Effector memory CD8-positive, alpha-beta T cell (primary cell): ENCODE results near the gene HDAC7.

Experiments
- ATAC-seq: fragments of 150-1000 bp; cut with Tn5 transposase; replicated peaks from 2 replicates; pipeline ENCODE4 v1.10.0; 2021; ENCODE audit warnings: mild to moderate bottlenecking, moderate library complexity
- DNase-seq, 3 experiments: peaks; one replicate each; pipeline ENCODE4 v3.0.0; 2021
- H3K27ac Mint-ChIP-seq, 2 donors: one replicate each; pipeline ENCODE4 v1.8.0; 2022; ENCODE audit warnings: mild to moderate bottlenecking in 2 of 2, mixed read lengths in 2 of 2, moderate library complexity in 2 of 2
- H3K27me3 Mint-ChIP-seq, 2 donors: one replicate each; pipeline ENCODE4 v1.8.0; 2022; ENCODE audit warnings: mixed read lengths in 2 of 2
- H3K36me3 Mint-ChIP-seq: one replicate; pipeline ENCODE4 v1.8.0; 2022; ENCODE audit warnings: mild to moderate bottlenecking, moderate library complexity, mixed read lengths; ENCODE audit not compliant: insufficient read depth
- H3K4me1 Mint-ChIP-seq, 2 donors: one replicate each; pipeline ENCODE4 v1.8.0; 2022; ENCODE audit warnings: low read depth in 2 of 2, mixed read lengths in 2 of 2
- H3K4me3 Mint-ChIP-seq, 2 donors: one replicate each; pipeline ENCODE4 v1.8.0; 2022; ENCODE audit warnings: mild to moderate bottlenecking in 2 of 2, mixed read lengths in 2 of 2, moderate library complexity in 2 of 2
- H3K9me3 Mint-ChIP-seq, 2 donors: one replicate each; pipeline ENCODE4 v1.8.0; 2022; ENCODE audit warnings: mixed read lengths in 2 of 2

HDAC7 gene

GRCh38 chr12:47777741-47778558, 41.8 kb downstream of the HDAC7 start:
- no peak for ATAC-seq
- Mint-ChIP-seq H3K4me1 (peaks cover 18 to 19% of the 10 kb centered on the region in 2 donors), H3K9me3 (no peaks in the 10 kb centered on the region), H3K27me3 (no peaks in the 10 kb centered on the region), H3K27ac (no peak overlapping the region), H3K4me3 (no peak overlapping the region), H3K36me3 (peaks cover 8% of the 10 kb centered on the region)
- no peak for DNase-seq

DNA sequence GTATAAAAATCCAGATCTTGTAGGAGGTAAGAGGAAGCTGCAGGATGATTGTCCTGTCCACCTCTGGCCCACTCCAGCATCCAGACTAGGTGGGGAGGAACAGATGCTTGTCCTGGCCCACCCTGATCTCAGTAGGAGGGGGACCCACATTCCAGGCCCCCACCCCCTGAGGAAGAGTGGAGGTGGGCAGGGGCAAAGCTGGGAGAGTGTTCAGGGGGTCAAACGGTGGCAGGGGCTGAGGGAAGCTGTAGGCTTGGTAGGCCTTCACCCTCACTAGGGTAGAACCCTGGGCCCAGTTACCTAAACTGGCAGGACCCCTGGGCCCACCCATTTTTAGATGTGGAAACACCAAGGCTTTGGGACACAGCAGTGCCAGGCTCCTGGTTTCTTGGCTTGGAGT, 42.6 kb downstream of the HDAC7 start:
- DNase-seq (no peak), ATAC-seq (no peak)
- Mint-ChIP-seq H3K27ac (no peak overlapping the region), H3K27me3 (no peaks in the 10 kb centered on the region), H3K9me3 (no peaks in the 10 kb centered on the region), H3K4me1 (peaks cover 18% of the 10 kb centered on the region in 2 donors), H3K4me3 (no peak overlapping the region), H3K36me3 (peaks cover 16% of the 10 kb centered on the region)

- H3K36me3 Mint-ChIP-seq: peaks cover 17% of the 10 kb centered on the region
- DNase-seq (no peak), ATAC-seq (no peak)
- no peak overlapping the region for H3K4me3 Mint-ChIP-seq
- no peak overlapping the region for H3K27ac Mint-ChIP-seq
- H3K9me3 Mint-ChIP-seq: no peaks in the 10 kb centered on the region
- H3K4me1 Mint-ChIP-seq: peaks cover 17 to 20% of the 10 kb centered on the region in 2 donors
- H3K27me3 Mint-ChIP-seq: no peaks in the 10 kb centered on the region
Observed at GRCh38 chr12:47776471-47777143, 43.1 kb downstream of the HDAC7 start.

DNA sequence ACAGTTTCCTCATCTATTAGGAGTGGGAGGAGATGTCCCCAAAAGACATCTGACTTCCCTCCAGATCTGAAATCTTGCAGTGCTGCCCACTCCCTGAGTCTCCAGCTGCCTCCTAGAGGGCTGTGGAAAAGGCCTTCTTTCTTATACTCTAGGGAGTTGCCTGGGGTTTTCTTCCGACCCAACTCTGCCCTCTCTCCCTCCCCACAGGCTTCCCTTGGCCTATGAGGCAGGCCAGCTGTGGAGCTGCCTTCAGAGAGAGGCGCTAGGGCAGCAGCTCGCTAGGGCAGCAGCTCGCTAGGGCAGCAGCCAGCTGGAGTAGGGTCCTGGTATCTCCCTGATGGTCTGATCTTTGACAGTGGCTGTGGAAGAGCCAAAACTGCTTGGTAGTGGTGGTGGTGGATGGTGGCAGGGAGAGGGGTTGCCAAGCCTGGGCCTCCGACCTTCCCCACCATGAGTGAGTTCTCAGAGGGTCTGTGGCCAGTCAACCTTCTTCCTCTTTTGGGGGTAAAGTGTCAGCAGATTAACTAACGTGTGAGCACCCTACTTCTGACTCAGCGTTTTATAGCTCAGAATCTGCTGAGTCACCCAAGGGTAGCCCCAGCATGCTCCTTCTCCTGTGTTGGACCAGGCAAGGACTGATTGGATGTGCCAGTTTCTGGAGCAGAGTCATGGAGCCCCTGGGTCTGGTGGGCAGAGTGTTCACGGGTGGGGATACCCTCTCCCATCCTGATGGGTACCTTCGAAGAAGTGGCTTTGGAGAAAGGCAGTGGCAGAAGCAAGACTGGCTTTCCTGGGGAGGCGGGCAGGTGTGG, 44.4 kb downstream of the HDAC7 start:
- DNase-seq (no peak), ATAC-seq (no peak)
- H3K9me3 Mint-ChIP-seq: no peaks in the 10 kb centered on the region
- no peak overlapping the region for H3K27ac Mint-ChIP-seq
- peak overlapping the region in 1 of 2 donors; percentile 92 for H3K4me3 Mint-ChIP-seq
- H3K4me1 Mint-ChIP-seq: peaks cover 17 to 20% of the 10 kb centered on the region in 2 donors
- no peaks in the 10 kb centered on the region for H3K27me3 Mint-ChIP-seq
- H3K36me3 Mint-ChIP-seq: peaks cover 15% of the 10 kb centered on the region

DNA sequence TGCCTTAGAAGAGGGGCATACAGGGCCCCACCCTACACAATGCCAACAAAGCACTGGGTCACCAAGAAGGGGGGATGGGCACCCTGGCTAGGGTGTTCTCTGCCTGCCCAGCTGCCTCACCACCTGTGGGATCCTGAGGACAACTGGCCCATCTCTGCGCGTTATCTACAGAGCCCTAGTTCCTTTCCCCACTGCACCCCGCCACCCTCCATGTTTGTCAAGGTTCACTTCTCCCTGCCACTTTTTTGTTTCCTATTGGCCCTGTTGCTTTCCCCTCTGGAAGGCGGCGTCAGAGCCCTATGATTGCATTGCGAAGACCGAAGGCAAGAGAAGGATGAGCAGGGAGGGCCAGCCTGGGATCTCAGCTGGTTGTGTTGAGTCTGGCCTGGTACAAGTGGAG, 45.0 kb downstream of the HDAC7 start:
- H3K27ac Mint-ChIP-seq: no peak overlapping the region
- H3K4me1 Mint-ChIP-seq: peaks cover 17 to 20% of the 10 kb centered on the region in 2 donors
- H3K9me3 Mint-ChIP-seq: no peaks in the 10 kb centered on the region
- no peaks in the 10 kb centered on the region for H3K27me3 Mint-ChIP-seq
- ATAC-seq: no peak
- DNase-seq: no peak
- H3K36me3 Mint-ChIP-seq: peaks cover 12% of the 10 kb centered on the region
- H3K4me3 Mint-ChIP-seq: peak overlapping the region; percentile 86 to 92

GRCh38 chr12:47773858-47774580, 45.7 kb downstream of the HDAC7 start:
- Mint-ChIP-seq H3K27ac (peak overlapping the region; percentile 77 to 88), H3K36me3 (peaks cover 12% of the 10 kb centered on the region), H3K4me1 (peaks cover 13 to 20% of the 10 kb centered on the region in 2 donors), H3K9me3 (no peaks in the 10 kb centered on the region), H3K4me3 (peak overlapping the region; percentile 86 to 92), H3K27me3 (no peaks in the 10 kb centered on the region)
- DNase-seq: no peak
- ATAC-seq: no peak

DNA sequence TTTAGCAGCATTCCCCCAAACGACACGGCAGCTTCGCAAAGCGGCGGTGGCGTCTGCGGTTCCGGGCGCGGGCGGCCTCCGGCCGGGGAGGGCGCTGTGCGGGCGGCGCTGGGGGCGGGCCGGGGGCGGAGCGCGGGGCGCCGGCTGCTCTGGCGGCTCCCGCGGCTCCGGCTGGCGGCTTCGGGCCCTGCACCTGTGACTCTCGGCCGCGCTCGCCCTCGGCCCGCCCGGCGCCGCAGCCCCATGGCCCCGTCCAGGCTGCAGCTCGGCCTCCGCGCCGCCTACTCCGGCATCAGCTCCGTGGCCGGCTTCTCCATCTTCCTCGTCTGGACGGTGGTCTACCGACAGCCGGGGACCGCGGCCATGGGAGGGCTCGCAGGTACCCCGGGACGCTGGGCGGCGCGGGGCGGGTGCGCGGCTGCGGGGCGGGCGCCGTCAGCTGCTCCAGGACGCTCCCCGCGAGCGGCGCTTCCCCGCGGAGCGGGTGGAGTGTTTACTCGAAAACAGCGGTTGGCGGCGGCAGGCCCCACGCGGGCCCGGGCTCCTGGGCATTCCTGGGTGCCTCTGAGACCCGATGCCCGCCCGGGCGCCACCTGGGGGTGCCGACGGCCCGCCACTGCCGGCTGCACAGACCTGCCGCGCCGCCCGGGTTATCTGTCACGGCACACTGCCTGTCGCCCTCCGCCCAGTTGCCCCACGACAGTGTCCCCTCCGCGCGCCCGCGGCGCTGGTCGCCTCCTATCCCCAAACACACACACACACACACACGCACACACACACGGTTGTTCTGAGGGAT, 46.4 kb downstream of the HDAC7 start, which contains the start of gene SLC48A1:
TSS of gene SLC48A1 (plus strand) at position 177 of the 796 bp plus-strand sequence. CDS start at position 244, 67 bp downstream.
- peak; percentile 55 to 66 (median 62) for DNase-seq
- Mint-ChIP-seq H3K4me3 (peak within 1 kb of the TSS; percentile 86 to 92), H3K36me3 (peaks cover 12% of the 10 kb centered on the region), H3K9me3 (no peaks in the 10 kb centered on the region), H3K4me1 (peaks cover 13 to 20% of the 10 kb centered on the region in 2 donors), H3K27me3 (no peaks in the 10 kb centered on the region), H3K27ac (peak within 1 kb of the TSS; percentile 80 to 88)
- peak; percentile 91 for ATAC-seq

DNA sequence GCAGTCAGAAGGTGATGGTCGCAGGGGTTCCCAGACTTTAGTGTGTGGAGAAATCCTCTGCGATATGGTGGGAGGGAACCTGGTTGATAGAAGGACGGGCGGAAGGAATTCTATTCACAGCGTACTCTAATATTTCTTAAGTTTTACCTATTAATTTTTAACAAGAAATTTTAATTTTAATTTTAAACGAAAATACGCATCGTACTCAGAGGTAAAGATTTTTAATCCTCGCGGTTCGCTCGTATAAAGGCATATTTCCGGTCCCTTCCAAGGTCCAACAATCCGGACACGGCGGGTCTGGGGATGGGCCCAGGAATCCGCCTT, 47.0 kb downstream of the HDAC7 start:
- peak overlapping the region; percentile 86 to 92 for H3K4me3 Mint-ChIP-seq
- H3K27me3 Mint-ChIP-seq: no peaks in the 10 kb centered on the region
- DNase-seq (no peak), ATAC-seq (no peak)
- peaks cover 12% of the 10 kb centered on the region for H3K36me3 Mint-ChIP-seq
- H3K27ac Mint-ChIP-seq: peak overlapping the region in 1 of 2 donors; percentile 80
- H3K4me1 Mint-ChIP-seq: peaks cover 9 to 20% of the 10 kb centered on the region in 2 donors
- no peaks in the 10 kb centered on the region for H3K9me3 Mint-ChIP-seq

GRCh38 chr12:47772094-47772660, 47.5 kb downstream of the HDAC7 start:
- H3K36me3 Mint-ChIP-seq: peaks cover 12% of the 10 kb centered on the region
- ATAC-seq: no peak
- peaks cover 14 to 24% of the 10 kb centered on the region in 2 donors for H3K4me1 Mint-ChIP-seq
- H3K4me3 Mint-ChIP-seq: peak overlapping the region; percentile 86 to 92
- no peak for DNase-seq
- no peaks in the 10 kb centered on the region for H3K9me3 Mint-ChIP-seq
- no peaks in the 10 kb centered on the region for H3K27me3 Mint-ChIP-seq
- H3K27ac Mint-ChIP-seq: peak overlapping the region in 1 of 2 donors; percentile 80

DNA sequence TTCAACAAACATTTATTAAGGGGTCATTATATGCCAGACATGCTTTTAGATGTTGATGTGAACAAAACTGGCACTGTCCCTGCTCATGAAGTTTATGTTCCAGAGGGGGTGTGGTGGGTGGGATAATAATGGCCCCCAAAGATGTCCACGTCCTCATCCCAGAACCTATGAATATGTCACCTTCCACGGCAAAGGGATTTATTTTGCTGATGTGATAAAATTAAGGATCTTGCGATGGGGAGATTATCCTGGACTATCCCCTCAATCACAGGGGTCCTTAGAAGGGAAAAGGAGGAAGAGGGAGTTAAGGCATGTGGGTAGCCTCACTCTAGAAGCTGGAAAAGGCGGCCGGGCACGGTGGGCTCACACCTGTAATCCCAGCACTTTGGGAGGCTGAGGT, 48.4 kb downstream of the HDAC7 start:
- DNase-seq (no peak), ATAC-seq (no peak)
- Mint-ChIP-seq H3K4me1 (peaks cover 18 to 24% of the 10 kb centered on the region in 2 donors), H3K36me3 (peaks cover 12% of the 10 kb centered on the region), H3K9me3 (no peaks in the 10 kb centered on the region), H3K27me3 (no peaks in the 10 kb centered on the region), H3K4me3 (peak overlapping the region; percentile 20 to 54), H3K27ac (no peak overlapping the region)

DNA sequence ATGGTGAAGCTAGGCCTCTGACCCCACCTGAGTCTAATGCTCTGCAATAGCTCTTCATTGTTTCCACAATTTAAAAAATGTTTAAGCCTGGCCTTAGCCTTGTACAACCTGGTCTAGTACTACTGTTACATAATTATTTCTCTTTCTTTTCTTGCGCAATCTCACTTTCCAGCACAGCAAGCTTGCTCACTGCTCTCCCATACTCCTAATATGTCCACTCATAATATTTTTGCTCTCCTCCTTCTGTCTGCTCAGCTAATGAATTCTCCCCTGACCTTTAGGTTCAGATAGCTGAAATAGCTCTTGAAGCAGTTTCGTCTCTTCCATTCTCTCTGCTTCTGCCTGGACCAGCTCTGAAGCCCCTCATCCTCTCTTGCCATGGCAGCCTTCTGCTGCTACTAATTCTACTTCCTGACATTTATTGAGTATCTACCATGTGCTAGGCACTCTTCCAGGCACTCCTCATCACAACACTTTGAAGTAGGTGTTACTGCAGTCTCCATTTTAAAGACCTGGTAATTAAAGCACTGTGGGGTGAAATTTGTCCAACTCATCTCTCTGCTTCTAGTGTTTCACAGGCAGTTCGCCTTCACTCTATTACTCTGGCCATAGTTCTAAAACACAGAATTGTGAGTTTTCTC, 49.5 kb downstream of the HDAC7 start:
- Mint-ChIP-seq H3K27me3 (no peaks in the 10 kb centered on the region), H3K4me3 (no peak overlapping the region), H3K27ac (no peak overlapping the region), H3K36me3 (peaks cover 12% of the 10 kb centered on the region), H3K9me3 (no peaks in the 10 kb centered on the region), H3K4me1 (peaks cover 21 to 23% of the 10 kb centered on the region in 2 donors)
- no peak for ATAC-seq
- DNase-seq: no peak
